ENCODE measurements around the gene TRIM27.
"Not testable (repeated sequence)": the region's sequence is repeated elsewhere in the genome, so short reads cannot be mapped to it uniquely, and the experiment has no call there.

Gene TRIM27

DNA sequence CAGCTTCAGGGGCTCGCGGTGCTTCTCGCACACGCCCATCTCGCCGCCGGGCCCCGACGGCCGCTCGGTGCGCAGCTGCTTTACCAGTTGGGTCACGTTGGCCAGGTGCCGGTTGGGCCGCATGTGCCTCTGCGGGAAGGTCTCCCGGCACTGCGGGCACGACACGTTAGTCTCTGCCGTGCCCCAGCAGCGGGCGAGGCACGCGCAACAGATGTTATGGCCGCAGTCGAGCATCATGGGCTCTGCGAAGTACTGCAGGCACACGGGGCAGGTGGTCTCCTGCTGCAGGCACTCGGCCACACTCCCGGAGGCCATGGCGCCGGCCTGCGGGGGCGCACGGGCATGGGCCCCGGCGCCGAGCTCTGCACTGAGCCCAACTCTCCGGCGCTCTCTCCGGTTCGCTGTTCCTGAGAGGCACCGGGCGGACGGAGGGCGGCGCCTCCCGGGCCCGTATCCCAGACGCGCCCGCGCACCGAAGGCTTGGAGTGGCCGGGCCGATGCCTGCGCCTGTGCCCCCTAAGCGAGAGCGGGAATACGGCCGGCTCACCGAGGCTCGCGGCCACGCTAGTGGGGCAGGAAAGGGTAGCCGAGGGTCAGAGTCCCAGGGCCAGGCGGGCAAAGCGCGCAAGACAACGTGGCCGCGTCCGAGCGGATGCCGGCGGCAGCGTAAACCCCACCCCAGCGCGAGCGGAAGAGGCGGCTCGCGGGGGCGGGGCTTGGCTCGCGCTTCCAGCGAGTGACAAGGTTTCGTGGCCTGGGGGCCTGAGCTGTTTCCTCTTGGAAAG is at the start of gene TRIM27:
Gene TRIM27, minus strand, starts transcription at position 668 of the 785 bp plus-strand sequence. Its CDS starts 353 bp downstream, at position 315.
- DNase-seq, result peak; percentile 85

DNA sequence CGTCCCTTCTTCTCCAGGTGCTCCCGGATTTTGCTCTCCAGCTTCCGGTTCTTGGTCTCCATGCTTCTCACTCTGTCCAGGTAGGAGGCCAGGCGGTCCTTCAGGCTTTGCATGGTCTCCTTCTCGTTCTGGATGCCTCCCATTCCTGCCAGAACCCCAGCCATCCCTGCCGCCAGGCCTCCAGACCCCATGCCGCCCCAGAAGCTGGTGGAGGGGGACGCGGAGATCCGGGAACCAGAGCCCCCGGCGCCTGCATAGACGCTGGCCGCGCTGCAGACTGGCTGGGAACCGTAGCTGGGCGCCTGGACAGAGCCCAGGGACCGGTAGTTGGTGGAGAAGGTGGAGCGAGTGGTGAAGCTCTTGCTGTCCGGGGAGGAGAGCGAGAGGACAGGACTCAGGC is 46.3 kb upstream of the TRIM27 start:
- DNase-seq, result not testable (repeated sequence)

- DNase-seq, result no peak
These were observed 45.3 kb upstream of the TRIM27 start for GRCh38 chr6:28969129-28969528.

GRCh38 chr6:28968476-28968875 is 44.7 kb upstream of the TRIM27 start:
- DNase-seq, result no peak

- DNase-seq, result no peak
These were observed 41.9 kb upstream of the TRIM27 start for GRCh38 chr6:28965706-28966105.

DNA sequence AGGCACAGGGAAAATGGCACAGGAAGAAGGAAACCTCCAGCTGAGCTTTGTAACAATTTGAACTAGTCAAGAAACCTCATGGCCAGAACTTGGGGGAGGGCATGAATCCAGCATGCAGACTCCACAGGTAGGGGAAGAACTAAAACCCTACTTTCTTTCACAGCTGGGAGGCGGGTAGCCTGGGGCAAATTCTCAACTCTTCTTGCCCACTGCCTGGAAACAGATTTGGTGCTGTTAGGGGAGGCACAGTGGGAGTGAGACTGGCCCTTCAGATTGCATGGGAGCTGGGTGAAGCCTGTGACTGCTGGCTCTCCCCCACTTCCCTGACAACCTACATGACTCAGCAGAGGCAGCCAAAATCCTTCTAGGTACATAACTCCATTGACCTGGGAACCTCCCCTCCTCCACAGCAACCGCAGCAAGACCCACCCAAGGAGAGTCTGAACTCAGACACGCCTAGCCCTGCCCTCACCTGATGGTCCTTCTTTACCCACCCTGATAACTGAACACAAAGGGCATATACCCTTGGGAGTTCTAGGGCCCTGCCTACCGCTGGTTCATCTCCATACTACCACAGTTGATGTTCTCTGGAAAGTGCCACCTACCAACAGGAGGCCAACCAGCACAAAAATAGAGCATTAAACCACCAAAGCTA is 37.2 kb upstream of the TRIM27 start:
- DNase-seq, result no peak

GRCh38 chr6:28958561-28959243 is 34.9 kb upstream of the TRIM27 start:
- DNase-seq, result not testable (repeated sequence)

DNA sequence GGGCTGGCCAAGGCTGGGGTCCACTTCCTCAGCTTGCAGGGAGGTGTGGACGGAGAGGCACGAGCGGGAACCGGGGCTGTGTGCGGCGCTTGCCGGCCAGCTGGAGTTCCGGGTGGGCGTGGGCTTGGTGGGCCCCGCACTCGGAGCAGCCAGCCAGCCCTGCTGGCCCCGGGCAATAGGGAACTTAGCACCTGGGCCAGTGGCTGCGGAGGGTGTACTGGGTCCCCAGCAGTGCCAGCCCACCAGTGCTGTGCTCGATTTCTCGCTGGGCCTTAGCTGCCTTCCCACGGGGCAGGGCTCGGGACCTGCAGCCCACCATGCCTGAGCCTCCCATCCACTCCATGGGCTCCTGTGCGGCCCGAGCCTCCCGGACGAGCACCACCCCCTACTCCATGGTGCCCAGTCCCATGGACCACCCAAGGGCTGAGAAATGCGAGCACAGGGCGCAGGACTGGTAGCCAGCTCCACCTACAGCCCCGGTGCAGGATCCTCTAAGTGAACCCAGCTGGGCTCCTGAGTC is 34.1 kb upstream of the TRIM27 start:
- not testable (repeated sequence) for DNase-seq

GRCh38 chr6:28956331-28956730 is 32.5 kb upstream of the TRIM27 start:
- no peak for DNase-seq

DNA sequence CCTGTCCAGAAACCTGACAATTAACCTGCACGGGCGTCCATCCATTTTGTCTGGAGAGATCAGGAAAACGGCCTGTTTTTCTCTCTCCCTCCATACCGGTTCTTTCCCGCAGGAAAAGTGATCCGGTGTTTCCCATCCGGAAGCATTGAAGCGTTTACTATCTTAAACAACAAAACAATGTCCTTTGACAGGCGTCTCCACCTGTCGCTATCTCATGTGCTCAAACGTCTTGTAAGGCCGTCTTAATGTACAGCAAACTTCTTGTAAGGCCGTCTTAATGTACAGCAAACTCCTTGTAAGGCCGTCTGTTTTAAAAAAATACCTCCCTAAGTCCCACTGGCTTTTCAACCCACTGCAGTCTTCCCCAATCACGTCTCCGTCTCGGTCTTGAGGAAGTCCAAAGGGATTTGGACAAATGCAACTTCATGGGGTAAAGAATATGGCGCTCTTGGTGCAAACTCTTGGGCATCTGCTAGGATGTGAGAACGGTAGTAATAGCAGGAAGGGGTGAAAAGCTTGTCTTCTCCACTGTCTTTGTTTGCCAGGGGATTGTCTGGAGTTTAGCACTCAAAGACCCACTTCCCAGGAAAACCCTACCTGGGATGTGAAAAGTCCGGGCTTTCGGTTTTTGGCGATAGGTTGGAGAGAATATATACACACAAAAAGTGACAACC is 29.9 kb upstream of the TRIM27 start:
- no peak for DNase-seq

DNA sequence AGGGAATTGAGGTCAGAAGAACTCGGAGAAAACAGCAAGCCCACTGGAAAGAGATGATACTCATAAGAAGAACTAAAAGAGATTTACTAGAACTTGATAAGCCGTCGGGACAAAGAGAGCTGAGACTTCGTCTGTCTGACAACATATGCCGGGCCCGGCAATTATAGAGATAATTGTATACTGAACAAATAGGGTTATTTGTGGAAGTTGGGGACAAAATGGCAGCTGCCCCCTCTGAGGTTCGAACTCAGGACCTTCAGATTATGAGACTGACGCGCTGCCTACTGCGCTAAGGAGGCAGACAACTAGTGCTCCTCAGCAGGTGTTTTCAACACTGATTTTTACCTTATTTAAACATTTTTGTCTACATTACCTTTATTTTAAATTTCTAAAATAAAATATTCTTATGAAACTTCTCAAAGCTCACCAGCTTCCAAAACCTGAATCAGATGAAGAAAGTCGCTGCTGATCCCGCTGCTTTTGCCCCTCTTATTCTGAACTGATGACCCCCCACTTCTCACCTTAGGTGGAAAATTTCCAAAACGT is 29.3 kb upstream of the TRIM27 start:
- peak; percentile 15 for DNase-seq

GRCh38 chr6:28949656-28950195 is 25.9 kb upstream of the TRIM27 start:
- DNase-seq, result not testable (repeated sequence)

DNA sequence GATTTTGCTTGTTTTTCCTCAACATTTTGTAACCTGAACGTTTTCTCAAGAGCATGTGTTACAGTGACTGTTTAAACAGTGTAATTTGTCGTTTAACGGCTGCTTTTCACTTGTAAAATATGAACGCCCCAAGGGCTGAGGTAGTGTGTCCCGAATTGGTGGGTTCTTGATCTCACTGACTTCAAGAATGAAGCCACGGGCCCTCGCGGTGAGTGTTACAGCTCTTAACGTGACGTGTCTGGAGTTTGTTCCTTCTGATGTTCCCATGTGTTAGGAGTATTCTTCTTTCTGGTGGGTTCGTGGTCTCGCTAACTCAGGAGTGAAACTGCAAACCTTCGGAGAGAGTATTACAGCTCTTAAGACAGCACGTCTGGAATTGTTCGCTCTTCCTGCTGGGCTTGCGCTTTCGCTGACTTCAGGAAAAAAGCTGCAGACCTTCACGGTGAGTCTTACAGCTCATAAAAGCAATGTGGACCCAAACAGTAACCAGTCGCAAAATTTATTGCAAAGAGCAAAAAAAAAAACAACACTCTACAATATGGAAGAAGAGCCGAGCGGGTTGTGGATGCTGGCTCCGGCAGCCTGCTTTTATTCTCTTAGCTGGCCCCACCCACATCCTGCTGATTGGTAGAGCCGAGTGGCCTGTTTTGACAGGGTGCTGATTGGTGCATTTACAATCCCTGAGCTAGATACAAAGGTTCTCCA is 25.1 kb upstream of the TRIM27 start:
- no peak for DNase-seq

DNA sequence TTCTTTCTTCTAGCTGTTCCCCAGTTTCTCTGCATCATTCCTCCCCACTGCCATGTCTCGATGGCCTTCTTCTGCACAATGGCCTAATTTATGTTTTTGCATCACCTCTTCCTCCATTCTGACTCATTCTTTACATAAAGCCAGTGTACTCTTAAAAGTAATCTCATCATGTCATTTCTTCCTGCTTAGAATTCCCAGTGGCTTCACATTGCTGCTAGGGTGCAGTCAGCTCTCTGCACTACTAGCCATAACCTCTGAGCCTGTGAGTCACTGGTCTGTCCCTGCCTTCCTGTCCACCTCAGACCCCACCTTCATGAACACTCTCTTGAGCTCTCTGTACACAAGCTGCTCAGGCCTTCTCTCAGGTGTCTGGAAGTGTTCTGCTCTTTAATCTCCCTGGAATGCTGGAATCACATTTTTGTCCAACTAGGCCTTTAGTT is 24.1 kb upstream of the TRIM27 start:
- DNase-seq, result no peak

GRCh38 chr6:28947067-28947765 is 23.4 kb upstream of the TRIM27 start:
- no peak for DNase-seq

GRCh38 chr6:28945349-28945748 is 21.6 kb upstream of the TRIM27 start:
- peak; percentile 65 for DNase-seq

- peak; percentile 84 for DNase-seq
These were observed 20.7 kb upstream of the TRIM27 start for GRCh38 chr6:28944412-28944865.

DNA sequence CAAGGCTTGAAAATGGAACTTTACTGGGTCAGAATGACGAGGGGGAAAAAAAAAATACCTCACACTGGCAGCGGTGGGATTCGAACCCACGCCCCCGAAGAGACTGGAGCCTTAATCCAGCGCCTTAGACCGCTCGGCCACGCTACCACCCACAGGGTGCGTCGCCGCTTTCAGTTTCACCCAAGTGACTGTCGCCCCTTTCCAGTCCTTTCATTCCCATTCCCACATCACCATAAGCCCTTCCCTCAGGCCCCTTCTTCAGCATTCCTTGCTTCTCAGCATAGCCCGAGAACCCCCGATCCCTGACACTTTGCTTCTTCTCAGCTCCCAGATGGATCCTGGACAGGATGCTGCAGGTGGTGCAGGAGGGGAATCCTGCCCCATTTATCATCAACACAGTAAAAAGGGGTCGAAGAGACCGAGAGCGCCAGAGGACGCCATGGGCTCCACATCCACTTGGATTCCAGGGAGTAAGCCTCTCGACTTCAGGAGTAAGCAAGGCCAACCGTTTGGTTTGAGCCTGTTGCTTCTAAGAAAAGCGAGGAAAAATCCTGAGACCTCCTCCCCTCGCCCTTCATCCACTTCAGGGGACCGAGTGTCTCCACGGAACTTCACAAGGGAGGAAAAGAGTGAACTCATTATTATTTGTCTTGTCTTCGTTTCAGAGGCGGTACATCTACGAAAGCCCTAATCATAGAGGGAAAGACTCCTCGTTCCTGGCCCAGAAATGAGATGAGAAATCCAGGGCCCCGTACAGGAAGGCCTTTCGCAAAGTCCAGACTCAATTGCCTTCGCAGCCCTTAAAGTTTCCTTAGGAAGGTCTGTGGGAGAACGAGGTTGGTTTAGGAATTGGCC is 20.0 kb upstream of the TRIM27 start:
- peak; percentile 72 for DNase-seq

DNA sequence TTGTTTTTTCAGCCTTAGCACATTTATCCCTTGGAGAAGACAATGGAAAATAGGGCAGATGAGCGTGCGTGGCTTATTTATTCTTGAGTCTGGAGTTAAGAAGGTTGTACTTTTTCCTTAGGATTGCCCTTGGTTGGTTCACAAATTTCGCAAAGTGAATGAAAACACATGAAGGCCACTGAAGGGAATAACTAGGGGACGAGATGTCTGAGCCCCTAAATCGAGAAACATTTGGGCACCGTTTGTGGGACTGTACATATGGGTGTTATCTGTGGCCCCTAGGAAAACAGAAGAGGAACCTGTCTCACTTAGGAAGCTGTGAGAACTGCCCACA is 19.4 kb upstream of the TRIM27 start:
- DNase-seq, result no peak

Data from MV-4-11 (cell line).